HEK293 (cell line): ENCODE data around the gene SAMD13.

Source experiments
- CTCF ChIA-PET: fragments of 350-600 bp; formaldehyde crosslinking; extraction: SDS; loops from one replicate; lab custom pipeline; 2021; ENCODE audit warnings: antibody characterized with exemption; lab: Yijun Ruan, JAX
- POLR2A ChIA-PET: fragments of 300-600 bp; formaldehyde crosslinking; extraction: SDS; loops from one replicate; lab custom pipeline; 2020; ENCODE audit warnings: antibody characterized with exemption, inconsistent platforms; lab: Yijun Ruan, JAX
- H3K27ac ChIP-seq: fragments of 200-500 bp; sonication (Bioruptor generic); 2 replicates; pipeline ENCODE4 v1.5.1; 2014; ENCODE audit warnings: low read depth, low read length, control low read depth, inconsistent platforms; ENCODE audit errors: extremely low read depth
- H3K36me3 ChIP-seq, 2 experiments: fragments of 200-500 bp in 1 of 2; sonication (Bioruptor generic) in 1 of 2; 1 replicate in 1 of 2; 2 replicates in 1 of 2; pipeline ENCODE4 v1.5.1; 2014 to 2017; ENCODE audit warnings: inconsistent platforms in 2 of 2, low read length in 2 of 2; ENCODE audit not compliant: control insufficient read depth in 2 of 2, insufficient read depth in 1 of 2
- H3K4me1 ChIP-seq: fragments of 200-500 bp; sonication (Bioruptor generic); 2 replicates; pipeline ENCODE4 v1.5.1; 2014; ENCODE audit warnings: mild to moderate bottlenecking, low read length, inconsistent platforms; ENCODE audit not compliant: control insufficient read depth, insufficient read depth
- H3K4me3 ChIP-seq: 2 replicates; pipeline ENCODE4 v1.5.1; 2011; ENCODE audit warnings: low read depth, mild to moderate bottlenecking, control low read depth, low read length, moderate library complexity
- H3K9me3 ChIP-seq: fragments of 200-500 bp; sonication (Bioruptor generic); 2 replicates; pipeline ENCODE4 v1.5.1; 2014; ENCODE audit warnings: low read depth, low read length, inconsistent platforms; ENCODE audit not compliant: control insufficient read depth, insufficient read depth
- BCL11A ChIP-seq: fragments of 450-650 bp; formaldehyde crosslinking; IDR thresholded peaks from 2 replicates; pipeline ENCODE4 v1.5.1; 2016; ENCODE audit warnings: low read depth, missing biosample characterization, missing genetic modification characterization
- SP2 ChIP-seq: fragments of 450-650 bp; formaldehyde crosslinking; IDR thresholded peaks from 2 replicates; pipeline ENCODE4 v1.5.1; 2016; ENCODE audit warnings: missing biosample characterization, missing genetic modification characterization
- YY1 ChIP-seq: fragments of 450-650 bp; formaldehyde crosslinking; IDR thresholded peaks from 2 replicates; pipeline ENCODE4 v1.5.1; 2018; ENCODE audit warnings: missing biosample characterization, missing genetic modification characterization
- ZNF155 ChIP-seq: fragments of 450-650 bp; formaldehyde crosslinking; IDR thresholded peaks from 2 replicates; pipeline ENCODE4 v1.5.1; 2016; ENCODE audit warnings: missing biosample characterization, missing genetic modification characterization
- ZNF169 ChIP-seq: fragments of 450-650 bp; formaldehyde crosslinking; IDR thresholded peaks from 2 replicates; pipeline ENCODE4 v1.5.1; 2016; ENCODE audit warnings: missing biosample characterization, missing genetic modification characterization
- ZNF174 ChIP-seq: fragments of 450-650 bp; formaldehyde crosslinking; IDR thresholded peaks from 2 replicates; pipeline ENCODE4 v1.5.0; 2017; ENCODE audit warnings: missing biosample characterization, mild to moderate bottlenecking, missing genetic modification characterization
- ZNF184 ChIP-seq: fragments of 450-650 bp; IDR thresholded peaks from 2 replicates; pipeline ENCODE4 v1.5.1; 2018; ENCODE audit warnings: missing biosample characterization, mild to moderate bottlenecking, missing genetic modification characterization
- ZNF221 ChIP-seq: fragments of 450-650 bp; formaldehyde crosslinking; IDR thresholded peaks from 2 replicates; pipeline ENCODE4 v1.5.1; 2017; ENCODE audit warnings: missing biosample characterization, missing genetic modification characterization, borderline replicate concordance
- ZNF274 ChIP-seq, 2 experiments: fragments of 200-500 bp in 1 of 2; fragments of 450-650 bp in 1 of 2; sonication (Bioruptor generic) in 1 of 2; formaldehyde crosslinking in 1 of 2; IDR thresholded peaks; 2 replicates each; pipeline versions ENCODE4 v1.5.1 to v1.6.1; 2014 to 2016; ENCODE audit warnings: borderline replicate concordance in 1 of 2, inconsistent platforms in 1 of 2, low read length in 1 of 2, missing biosample characterization in 1 of 2, missing genetic modification characterization in 1 of 2
- ZNF37A ChIP-seq: fragments of 450-650 bp; IDR thresholded peaks from 2 replicates; pipeline ENCODE4 v1.5.1; 2018; ENCODE audit warnings: missing biosample characterization, missing genetic modification characterization
- ZNF433 ChIP-seq: fragments of 450-650 bp; formaldehyde crosslinking; IDR thresholded peaks from 2 replicates; pipeline ENCODE4 v1.5.1; 2016; ENCODE audit warnings: missing biosample characterization, missing genetic modification characterization, low read depth
- ZNF48 ChIP-seq: fragments of 450-650 bp; formaldehyde crosslinking; IDR thresholded peaks from 2 replicates; pipeline ENCODE4 v1.5.1; 2016; ENCODE audit warnings: missing biosample characterization, missing genetic modification characterization
- ZNF610 ChIP-seq: fragments of 450-650 bp; formaldehyde crosslinking; IDR thresholded peaks from 2 replicates; pipeline ENCODE4 v1.5.1; 2016; ENCODE audit warnings: missing biosample characterization, missing genetic modification characterization, borderline replicate concordance
- ZSCAN23 ChIP-seq: fragments of 450-650 bp; formaldehyde crosslinking; IDR thresholded peaks from 2 replicates; pipeline ENCODE4 v1.5.1; 2016; ENCODE audit warnings: missing biosample characterization, missing genetic modification characterization
- TF ChIP-seq, protein P1 (sequence below): fragments of 450-650 bp; formaldehyde crosslinking; IDR thresholded peaks from 2 replicates; pipeline ENCODE4 v1.5.1; 2016; ENCODE audit warnings: missing biosample characterization, missing genetic modification characterization
- TF ChIP-seq, protein P2 (sequence below): fragments of 450-650 bp; formaldehyde crosslinking; IDR thresholded peaks from 2 replicates; pipeline ENCODE4 v1.5.1; 2016; ENCODE audit warnings: missing biosample characterization, missing genetic modification characterization
- TF ChIP-seq, protein P3 (sequence below): fragments of 450-650 bp; formaldehyde crosslinking; IDR thresholded peaks from 2 replicates; pipeline ENCODE4 v1.5.1; 2016; ENCODE audit warnings: missing biosample characterization, missing genetic modification characterization
- TF ChIP-seq, protein P4 (sequence below): fragments of 450-650 bp; formaldehyde crosslinking; IDR thresholded peaks from 2 replicates; pipeline ENCODE4 v1.5.1; 2016; ENCODE audit warnings: missing biosample characterization, missing genetic modification characterization

The SAMD13 gene

DNA sequence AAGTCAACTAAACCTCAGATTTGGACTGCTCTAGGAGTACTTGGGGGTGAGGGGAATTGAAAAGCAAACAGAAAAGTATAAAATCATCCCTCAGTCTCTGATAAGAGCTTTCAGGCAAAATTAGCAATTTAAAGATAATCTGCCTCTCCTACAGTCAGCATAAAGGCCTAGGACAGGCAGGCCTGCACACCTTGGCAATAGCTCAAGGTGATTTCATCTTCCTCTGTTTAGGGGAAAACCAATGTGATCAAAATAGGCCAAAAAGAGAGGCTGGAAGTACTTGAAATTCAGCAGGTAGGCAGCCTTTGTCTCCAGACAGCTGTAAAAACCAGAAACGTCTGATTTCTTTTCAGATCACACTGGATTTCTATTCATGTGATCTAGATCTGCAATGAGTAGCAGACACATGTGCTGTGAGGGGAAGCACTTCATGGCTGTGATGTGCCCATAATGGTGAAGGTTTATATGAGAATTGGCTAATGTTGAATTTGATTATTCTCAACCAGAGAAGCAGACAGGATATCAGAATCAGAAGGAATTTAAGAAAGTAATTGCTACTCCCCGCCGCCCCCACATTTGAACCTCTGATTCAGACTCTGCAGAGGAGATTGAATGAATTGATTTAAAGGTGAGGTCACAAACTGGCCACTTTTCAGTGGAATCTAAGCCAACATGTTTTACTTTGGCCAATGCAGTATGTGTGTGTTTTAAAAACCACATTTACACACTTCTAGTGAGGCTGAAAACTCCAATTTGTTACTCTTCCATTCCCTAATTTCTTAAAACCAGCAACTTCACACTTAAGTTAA is 51.0 kb downstream of the SAMD13 start:
- H3K36me3 ChIP-seq: no peaks in the 10 kb centered on the region
- CTCF ChIA-PET: interaction anchor here (0.5 kb wide), 1 partner anchor 53 kb away, joined by 3 read pairs; no protein-coding TSS in a partner anchor
- TF ChIP-seq ZNF221 (tag by site-specific recombination) (no peak), ZNF155 (tag by site-specific recombination) (no peak), ZNF610 (tag by site-specific recombination) (no peak), ZSCAN23 (no peak), ZNF184 (tag by site-specific recombination) (no peak)
- TF ChIP-seq, protein P1, sequence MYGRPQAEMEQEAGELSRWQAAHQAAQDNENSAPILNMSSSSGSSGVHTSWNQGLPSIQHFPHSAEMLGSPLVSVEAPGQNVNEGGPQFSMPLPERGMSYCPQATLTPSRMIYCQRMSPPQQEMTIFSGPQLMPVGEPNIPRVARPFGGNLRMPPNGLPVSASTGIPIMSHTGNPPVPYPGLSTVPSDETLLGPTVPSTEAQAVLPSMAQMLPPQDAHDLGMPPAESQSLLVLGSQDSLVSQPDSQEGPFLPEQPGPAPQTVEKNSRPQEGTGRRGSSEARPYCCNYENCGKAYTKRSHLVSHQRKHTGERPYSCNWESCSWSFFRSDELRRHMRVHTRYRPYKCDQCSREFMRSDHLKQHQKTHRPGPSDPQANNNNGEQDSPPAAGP (tag by site-specific recombination): no peak
- TF ChIP-seq, all 188 proteins: peak for 0
- Histone ChIP-seq H3K4me1 (no peaks in the 10 kb centered on the region), H3K27ac (no peak overlapping the region), H3K4me3 (no peak overlapping the region), H3K9me3 (no peaks in the 10 kb centered on the region)
- POLR2A ChIA-PET: no interaction called here

DNA sequence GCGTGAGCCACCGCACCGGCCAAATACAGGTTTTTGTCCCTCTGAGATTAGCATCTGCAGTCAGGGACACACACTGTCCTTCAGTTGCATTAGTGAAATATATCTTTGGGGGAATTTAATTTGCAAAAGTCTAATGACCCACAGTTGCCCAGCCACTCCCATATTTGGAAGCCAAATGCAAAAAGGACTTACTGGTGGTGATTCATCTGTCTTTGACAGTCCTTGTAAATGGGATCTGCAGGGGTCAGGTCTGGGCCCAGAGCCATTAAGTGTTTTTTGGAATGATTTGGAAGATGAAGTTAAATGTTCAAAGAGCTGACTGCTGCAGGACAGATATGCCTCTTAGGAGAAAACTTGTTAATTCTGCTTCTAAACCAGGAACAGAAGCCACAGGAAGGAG is 52.2 kb downstream of the SAMD13 start:
- H3K9me3 ChIP-seq: no peaks in the 10 kb centered on the region
- no peak overlapping the region for H3K4me3 ChIP-seq
- ChIA-PET POLR2A (no interaction called here), CTCF (interaction anchor here (0.6 kb wide), 1 partner anchor 196 kb away, joined by 3 read pairs; no protein-coding TSS in a partner anchor)
- H3K27ac ChIP-seq: no peak overlapping the region
- TF ChIP-seq ZNF169 (tag by site-specific recombination) (no peak), ZNF433 (tag by site-specific recombination) (no peak), ZNF274 (IDR thresholded peaks at IDR 0.05; ENCODE audit: low read length) (no peak), ZNF274 (tag by site-specific recombination; IDR thresholded peaks at IDR 0.05; ENCODE audit: borderline replicate concordance) (no peak), BCL11A (no peak), ZNF174 (no peak), SP2 (tag by site-specific recombination) (no peak), YY1 (tag by site-specific recombination) (no peak), ZNF37A (no peak), ZNF48 (no peak)
- TF ChIP-seq, protein P2, sequence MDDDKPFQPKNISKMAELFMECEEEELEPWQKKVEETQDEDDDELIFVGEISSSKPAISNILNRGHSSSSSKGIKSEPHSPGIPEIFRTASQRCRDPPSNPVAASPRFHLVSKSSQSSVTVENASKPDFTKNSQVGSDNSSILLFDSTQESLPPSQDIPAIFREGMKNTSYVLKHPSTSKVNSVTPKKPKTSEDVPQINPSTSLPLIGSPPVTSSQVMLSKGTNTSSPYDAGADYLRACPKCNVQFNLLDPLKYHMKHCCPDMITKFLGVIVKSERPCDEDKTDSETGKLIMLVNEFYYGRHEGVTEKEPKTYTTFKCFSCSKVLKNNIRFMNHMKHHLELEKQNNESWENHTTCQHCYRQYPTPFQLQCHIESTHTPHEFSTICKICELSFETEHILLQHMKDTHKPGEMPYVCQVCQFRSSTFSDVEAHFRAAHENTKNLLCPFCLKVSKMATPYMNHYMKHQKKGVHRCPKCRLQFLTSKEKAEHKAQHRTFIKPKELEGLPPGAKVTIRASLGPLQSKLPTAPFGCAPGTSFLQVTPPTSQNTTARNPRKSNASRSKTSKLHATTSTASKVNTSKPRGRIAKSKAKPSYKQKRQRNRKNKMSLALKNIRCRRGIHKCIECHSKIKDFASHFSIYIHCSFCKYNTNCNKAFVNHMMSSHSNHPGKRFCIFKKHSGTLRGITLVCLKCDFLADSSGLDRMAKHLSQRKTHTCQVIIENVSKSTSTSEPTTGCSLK: no peak
- TF ChIP-seq, protein P3, sequence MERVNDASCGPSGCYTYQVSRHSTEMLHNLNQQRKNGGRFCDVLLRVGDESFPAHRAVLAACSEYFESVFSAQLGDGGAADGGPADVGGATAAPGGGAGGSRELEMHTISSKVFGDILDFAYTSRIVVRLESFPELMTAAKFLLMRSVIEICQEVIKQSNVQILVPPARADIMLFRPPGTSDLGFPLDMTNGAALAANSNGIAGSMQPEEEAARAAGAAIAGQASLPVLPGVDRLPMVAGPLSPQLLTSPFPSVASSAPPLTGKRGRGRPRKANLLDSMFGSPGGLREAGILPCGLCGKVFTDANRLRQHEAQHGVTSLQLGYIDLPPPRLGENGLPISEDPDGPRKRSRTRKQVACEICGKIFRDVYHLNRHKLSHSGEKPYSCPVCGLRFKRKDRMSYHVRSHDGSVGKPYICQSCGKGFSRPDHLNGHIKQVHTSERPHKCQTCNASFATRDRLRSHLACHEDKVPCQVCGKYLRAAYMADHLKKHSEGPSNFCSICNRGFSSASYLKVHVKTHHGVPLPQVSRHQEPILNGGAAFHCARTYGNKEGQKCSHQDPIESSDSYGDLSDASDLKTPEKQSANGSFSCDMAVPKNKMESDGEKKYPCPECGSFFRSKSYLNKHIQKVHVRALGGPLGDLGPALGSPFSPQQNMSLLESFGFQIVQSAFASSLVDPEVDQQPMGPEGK (tag by site-specific recombination): no peak
- TF ChIP-seq, protein P4, sequence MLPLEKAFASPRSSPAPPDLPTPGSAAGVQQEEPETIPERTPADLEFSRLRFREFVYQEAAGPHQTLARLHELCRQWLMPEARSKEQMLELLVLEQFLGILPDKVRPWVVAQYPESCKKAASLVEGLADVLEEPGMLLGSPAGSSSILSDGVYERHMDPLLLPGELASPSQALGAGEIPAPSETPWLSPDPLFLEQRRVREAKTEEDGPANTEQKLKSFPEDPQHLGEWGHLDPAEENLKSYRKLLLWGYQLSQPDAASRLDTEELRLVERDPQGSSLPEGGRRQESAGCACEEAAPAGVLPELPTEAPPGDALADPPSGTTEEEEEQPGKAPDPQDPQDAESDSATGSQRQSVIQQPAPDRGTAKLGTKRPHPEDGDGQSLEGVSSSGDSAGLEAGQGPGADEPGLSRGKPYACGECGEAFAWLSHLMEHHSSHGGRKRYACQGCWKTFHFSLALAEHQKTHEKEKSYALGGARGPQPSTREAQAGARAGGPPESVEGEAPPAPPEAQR (tag by site-specific recombination): no peak
- TF ChIP-seq, all 188 proteins: peak for 0
- Histone ChIP-seq H3K4me1 (no peaks in the 10 kb centered on the region), H3K36me3 (no peaks in the 10 kb centered on the region)
